Pancreas (tissue), 10 donors: ENCODE measurements around the gene GOLGA8Q. TPM values are rescaled to one million over a fixed set of nuclear protein-coding genes. Genes with fewer than 3 reads are reported as not detected.
"Not testable (repeated sequence)": the region's sequence is repeated elsewhere in the genome, so short reads cannot be mapped to it uniquely, and the experiment has no call there.

Source experiments
- ATAC-seq, 4 donors: fragments of 200-7000 bp; cut with Tn5 transposase; one replicate each; pipeline versions ENCODE4 v1.8.0 to v1.9.1; 2020; ENCODE audit warnings: mild to moderate bottlenecking in 4 of 4, moderate library complexity in 4 of 4
- DNase-seq, 6 donors: peaks; one replicate each; pipeline ENCODE4 v3.0.0-alpha.2; 2020
- FAIRE-seq: peaks from 2 replicates; lab custom pipeline; 2012; peaks lifted over from hg19 to GRCh38; lab: Jason Lieb, UNC
- H3K27ac ChIP-seq, 4 donors: fragments of 200-600 bp; sonication (generic); 1 replicate in 3 of 4; 2 replicates in 1 of 4; pipeline versions ENCODE4 v1.5.0 to v1.8.0; 2020
- H3K27me3 ChIP-seq, 4 donors: fragments of 200-600 bp; one replicate each; pipeline ENCODE4 v1.8.0; 2021
- H3K36me3 ChIP-seq, 3 donors: fragments of 200-600 bp; sonication (generic) in 1 of 3; one replicate each; pipeline versions ENCODE4 v1.5.0 to v1.8.0; 2020 to 2021
- H3K4me1 ChIP-seq, 3 donors: fragments of 200-600 bp; one replicate each; pipeline ENCODE4 v1.8.0; 2021
- H3K4me3 ChIP-seq, 4 donors: fragments of 200-600 bp; sonication (generic) in 2 of 4; one replicate each; pipeline versions ENCODE4 v1.5.0 to v1.8.0; 2020 to 2021
- H3K9me3 ChIP-seq, 4 donors: fragments of 200-600 bp; one replicate each; pipeline ENCODE4 v1.8.0; 2021
- WGBS, 2 donors: extraction: QIAGEN DNeasy Blood & Tissue Kit; methylation state at CpG; one replicate each; pipeline ENCODE4 v1.1.7; 2013; 5-methylcytosine and 5-hydroxymethylcytosine counted together
- intact Hi-C, 3 donors: fragments of 100-400 bp; cut with DNase I; formaldehyde crosslinking; loops; one replicate each; pipeline versions ENCODE4 v1.11.1 to v1.14.2; 2022
- polyA plus RNA-seq, 2 donors: library from polyadenylated mRNA; stranded (reverse); fragments of 200-250 nt; gene quantifications; one replicate each; pipeline ENCODE4 v1.2.3, GENCODE V29; 2013
- total RNA-seq, 6 donors: library from RNA; stranded (reverse); fragmentation: NEBNext Ultra II Directional in 4 of 6; extraction: Animal tissue kit (Norgen Biotek cat#: 25700) in 4 of 6; gene quantifications; one replicate each; pipeline versions ENCODE4 v1.2.1 to v1.2.4, GENCODE V29; 2021 to 2023
- donor health status: healthy with polysubstance abuse.
- donor health status: DM: no; HTN: no; CAD: no; lungs with moderate emphysema.
- donor health status: DM: no; HTN: no; CAD: no.
- donor health status: control.
- donor health status: control.
- donor health status: Bipolar disorder and iron deficiency.
- donor health status: DM: yes; HTN: yes; CAD: no.
- donor health status: DM: no; HTN: no; CAD: no.
- donor health status: DM: no; HTN: no; CAD: no.
- donor health status: DM: yes; HTN: yes; CAD: no.

GOLGA8Q gene
- total RNA-seq, result under 1 TPM in 5 of 6 donors, not detected in 1; 0.51 to 0.83 (median 0.62) TPM
- 1 to 10 TPM; 1.3 to 2.6 TPM for polyA plus RNA-seq

- intact Hi-C loops, FAIRE-seq, H3K36me3 ChIP-seq, ATAC-seq, H3K9me3 ChIP-seq, H3K27ac ChIP-seq, H3K4me3 ChIP-seq, H3K27me3 ChIP-seq, H3K4me1 ChIP-seq, DNase-seq: not testable (repeated sequence)
- 92% methylated on average over 2 of the region's 9 CpGs; no CpG with 5 or more reads in 1 of the 2 donors for WGBS, 2 donors
Measured at GRCh38 chr15:30551750-30552149, at the start of gene GOLGA8Q. TSS of gene GOLGA8Q (plus strand) at chr15:30552050. CDS start at chr15:30552078, 28 bp downstream.

- ATAC-seq, result peak in 2 of 4 donors; percentile 38 to 79
- H3K27me3 ChIP-seq, intact Hi-C loops, H3K4me1 ChIP-seq, FAIRE-seq, H3K36me3 ChIP-seq, DNase-seq, H3K9me3 ChIP-seq, H3K27ac ChIP-seq, H3K4me3 ChIP-seq: not testable (repeated sequence)
- WGBS, 2 donors, result 90 to 94% methylated on average over 5 to 6 of the region's 11 CpGs
Measured at GRCh38 chr15:30502904-30503781, 48.7 kb upstream of the GOLGA8Q start.

GRCh38 chr15:30504162-30504843 lies 47.5 kb upstream of the GOLGA8Q start:
- 61 to 88% methylated on average over 2 to 5 of the region's 5 CpGs for WGBS, 2 donors

GRCh38 chr15:30514545-30514944 lies 37.3 kb upstream of the GOLGA8Q start:
- H3K9me3 ChIP-seq, H3K4me3 ChIP-seq, FAIRE-seq, ATAC-seq, DNase-seq, intact Hi-C loops, H3K4me1 ChIP-seq, H3K27ac ChIP-seq, H3K27me3 ChIP-seq, H3K36me3 ChIP-seq: not testable (repeated sequence)
- no CpG with 5 or more reads among the region's 4 CpGs for WGBS, 2 donors

More at GRCh38 chr15:30504162-30504843, 47.5 kb upstream of the GOLGA8Q start:
- H3K4me3 ChIP-seq, H3K36me3 ChIP-seq, H3K27me3 ChIP-seq, ATAC-seq, DNase-seq, H3K4me1 ChIP-seq, FAIRE-seq, intact Hi-C loops, H3K9me3 ChIP-seq, H3K27ac ChIP-seq: not testable (repeated sequence)

GRCh38 chr15:30523453-30524243 lies 28.2 kb upstream of the GOLGA8Q start:
- H3K36me3 ChIP-seq, intact Hi-C loops, H3K27ac ChIP-seq, DNase-seq, H3K27me3 ChIP-seq, H3K4me1 ChIP-seq, H3K4me3 ChIP-seq, FAIRE-seq, H3K9me3 ChIP-seq, ATAC-seq: not testable (repeated sequence)
- 73 to 82% methylated on average over 3 to 4 of the region's 7 CpGs for WGBS, 2 donors

- FAIRE-seq, H3K9me3 ChIP-seq, H3K36me3 ChIP-seq, H3K27me3 ChIP-seq, H3K27ac ChIP-seq, H3K4me1 ChIP-seq, ATAC-seq, H3K4me3 ChIP-seq, intact Hi-C loops: not testable (repeated sequence)
- WGBS, 2 donors, result 43% methylated on average over 1 of the region's 4 CpGs; no CpG with 5 or more reads in 1 of the 2 donors
- DNase-seq, result peak in 1 of 6 donors; percentile 10
Measured at GRCh38 chr15:30525912-30526311, 25.9 kb upstream of the GOLGA8Q start.

- H3K4me1 ChIP-seq, H3K9me3 ChIP-seq, H3K27ac ChIP-seq, H3K36me3 ChIP-seq, H3K27me3 ChIP-seq, FAIRE-seq, DNase-seq, H3K4me3 ChIP-seq, ATAC-seq, intact Hi-C loops: not testable (repeated sequence)
- WGBS, 2 donors, result no CpG with 5 or more reads among the region's 3 CpGs
Measured at GRCh38 chr15:30529049-30529448, 22.8 kb upstream of the GOLGA8Q start.

GRCh38 chr15:30566949-30567348 lies 15.1 kb downstream of the GOLGA8Q start:
- H3K36me3 ChIP-seq, intact Hi-C loops, H3K4me3 ChIP-seq, H3K27me3 ChIP-seq, H3K9me3 ChIP-seq, H3K27ac ChIP-seq, FAIRE-seq, H3K4me1 ChIP-seq: not testable (repeated sequence)
- DNase-seq (peak in 1 of 6 donors; percentile 38), ATAC-seq (peak in 3 of 4 donors; percentile 51 to 82 (median 78))
- WGBS, 2 donors, result 11% methylated on average over 3 of the region's 6 CpGs; no CpG with 5 or more reads in 1 of the 2 donors

GRCh38 chr15:30573012-30573491 lies 21.2 kb downstream of the GOLGA8Q start:
- H3K36me3 ChIP-seq, FAIRE-seq, H3K27ac ChIP-seq, intact Hi-C loops, H3K9me3 ChIP-seq, DNase-seq, H3K4me1 ChIP-seq, H3K27me3 ChIP-seq, H3K4me3 ChIP-seq: not testable (repeated sequence)
- no CpG with 5 or more reads among the region's 38 CpGs for WGBS, 2 donors
- peak; percentile 77 to 92 (median 84) for ATAC-seq

GRCh38 chr15:30579394-30579970 lies 27.6 kb downstream of the GOLGA8Q start:
- H3K4me3 ChIP-seq, H3K4me1 ChIP-seq, H3K36me3 ChIP-seq, H3K27me3 ChIP-seq, FAIRE-seq, intact Hi-C loops, H3K9me3 ChIP-seq, ATAC-seq, H3K27ac ChIP-seq, DNase-seq: not testable (repeated sequence)
- WGBS, 2 donors, result no CpG with 5 or more reads among the region's 6 CpGs

GRCh38 chr15:30580716-30581115 lies 28.9 kb downstream of the GOLGA8Q start:
- H3K4me3 ChIP-seq, H3K27ac ChIP-seq, H3K27me3 ChIP-seq, intact Hi-C loops, H3K9me3 ChIP-seq, FAIRE-seq, ATAC-seq, H3K4me1 ChIP-seq, DNase-seq, H3K36me3 ChIP-seq: not testable (repeated sequence)
- WGBS, 2 donors, result no CpG with 5 or more reads among the region's 4 CpGs
